Nephron progenitor cell (in vitro differentiated cells): ENCODE results near the gene GREB1.
A peak's percentile ranks its signal among the peaks of the same experiment; 100 is the strongest.

Experiments
- DNase-seq: peaks from one replicate; pipeline ENCODE4 v3.0.0; 2021
- H3K27ac Mint-ChIP-seq: 2 replicates; pipeline ENCODE4 v1.8.0; 2021; ENCODE audit warnings: mild to moderate bottlenecking, moderate library complexity, mixed read lengths
- H3K27me3 Mint-ChIP-seq: 2 replicates; pipeline ENCODE4 v1.8.0; 2021; ENCODE audit warnings: mild to moderate bottlenecking, low read depth, mixed read lengths; ENCODE audit not compliant: poor library complexity
- H3K36me3 Mint-ChIP-seq: 2 replicates; pipeline ENCODE4 v1.8.0; 2021; ENCODE audit warnings: low read depth, mixed read lengths
- H3K4me1 Mint-ChIP-seq: 2 replicates; pipeline ENCODE4 v1.8.0; 2021; ENCODE audit warnings: mixed read lengths
- H3K4me3 Mint-ChIP-seq: 2 replicates; pipeline ENCODE4 v1.8.0; 2021; ENCODE audit warnings: mild to moderate bottlenecking, moderate library complexity, mixed read lengths
- H3K9me3 Mint-ChIP-seq: 2 replicates; pipeline ENCODE4 v1.8.0; 2021; ENCODE audit warnings: mild to moderate bottlenecking, moderate library complexity, mixed read lengths
- TF ChIP-seq, protein P1 (sequence below): fragments of 200-600 bp; sonication (generic); IDR thresholded peaks from 2 replicates; pipeline ENCODE4 v1.5.0; 2021; ENCODE audit warnings: antibody characterized with exemption

The GREB1 gene

DNA sequence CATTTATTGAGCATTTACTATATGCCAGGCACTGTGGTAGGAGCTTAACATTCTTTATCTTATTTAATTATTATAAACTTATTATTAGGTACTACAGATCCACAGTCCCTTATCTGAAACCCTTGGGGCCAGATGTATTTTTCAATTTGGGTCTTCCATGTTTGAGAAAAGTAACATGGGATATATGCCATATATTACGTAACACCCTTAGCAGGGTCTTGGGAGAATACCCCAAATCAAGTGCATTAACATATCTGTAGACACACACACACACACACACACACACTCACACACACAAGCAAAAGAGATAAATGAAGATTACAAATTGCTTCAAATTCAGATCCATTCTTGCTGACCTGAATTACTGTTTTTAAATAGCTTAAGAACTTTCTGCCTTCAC is 122.4 kb downstream of the GREB1 start:
- H3K4me1 Mint-ChIP-seq, result peaks cover 5% of the 10 kb centered on the region
- H3K9me3 Mint-ChIP-seq, result peaks cover 1% of the 10 kb centered on the region
- TF ChIP-seq, protein P1, sequence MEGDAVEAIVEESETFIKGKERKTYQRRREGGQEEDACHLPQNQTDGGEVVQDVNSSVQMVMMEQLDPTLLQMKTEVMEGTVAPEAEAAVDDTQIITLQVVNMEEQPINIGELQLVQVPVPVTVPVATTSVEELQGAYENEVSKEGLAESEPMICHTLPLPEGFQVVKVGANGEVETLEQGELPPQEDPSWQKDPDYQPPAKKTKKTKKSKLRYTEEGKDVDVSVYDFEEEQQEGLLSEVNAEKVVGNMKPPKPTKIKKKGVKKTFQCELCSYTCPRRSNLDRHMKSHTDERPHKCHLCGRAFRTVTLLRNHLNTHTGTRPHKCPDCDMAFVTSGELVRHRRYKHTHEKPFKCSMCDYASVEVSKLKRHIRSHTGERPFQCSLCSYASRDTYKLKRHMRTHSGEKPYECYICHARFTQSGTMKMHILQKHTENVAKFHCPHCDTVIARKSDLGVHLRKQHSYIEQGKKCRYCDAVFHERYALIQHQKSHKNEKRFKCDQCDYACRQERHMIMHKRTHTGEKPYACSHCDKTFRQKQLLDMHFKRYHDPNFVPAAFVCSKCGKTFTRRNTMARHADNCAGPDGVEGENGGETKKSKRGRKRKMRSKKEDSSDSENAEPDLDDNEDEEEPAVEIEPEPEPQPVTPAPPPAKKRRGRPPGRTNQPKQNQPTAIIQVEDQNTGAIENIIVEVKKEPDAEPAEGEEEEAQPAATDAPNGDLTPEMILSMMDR, result no peak
- H3K4me3 Mint-ChIP-seq, result no peak overlapping the region
- no peaks in the 10 kb centered on the region for H3K36me3 Mint-ChIP-seq
- no peak for DNase-seq
- peaks cover 20% of the 10 kb centered on the region for H3K27me3 Mint-ChIP-seq
- no peak overlapping the region for H3K27ac Mint-ChIP-seq

DNA sequence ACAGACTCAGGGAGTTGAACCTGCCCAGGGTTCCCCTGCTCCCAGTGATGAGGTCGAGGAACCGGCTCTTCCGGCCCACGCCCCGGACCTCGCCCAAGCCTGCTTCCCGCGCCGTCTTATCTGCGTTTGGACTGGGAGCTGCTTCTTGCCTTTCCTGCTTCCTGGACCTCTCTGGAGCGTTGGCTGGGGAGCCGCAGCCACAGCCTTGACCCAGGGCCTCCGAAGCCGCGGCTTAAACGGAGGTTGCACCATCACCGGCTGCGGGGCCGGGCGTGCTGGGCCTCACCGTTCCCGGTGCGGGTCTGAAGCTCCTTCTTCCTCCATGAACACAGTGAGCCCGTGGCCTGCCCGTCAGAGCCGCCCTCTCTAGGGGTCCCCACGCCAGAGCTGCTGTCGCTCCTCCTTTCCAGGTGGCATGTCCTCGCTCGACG is 122.8 kb downstream of the GREB1 start:
- Mint-ChIP-seq H3K4me1 (peaks cover 5% of the 10 kb centered on the region), H3K4me3 (no peak overlapping the region), H3K27me3 (peaks cover 20% of the 10 kb centered on the region), H3K9me3 (peaks cover 6% of the 10 kb centered on the region), H3K27ac (no peak overlapping the region), H3K36me3 (no peaks in the 10 kb centered on the region)
- DNase-seq, result no peak
- TF ChIP-seq, protein P1, result no peak

DNA sequence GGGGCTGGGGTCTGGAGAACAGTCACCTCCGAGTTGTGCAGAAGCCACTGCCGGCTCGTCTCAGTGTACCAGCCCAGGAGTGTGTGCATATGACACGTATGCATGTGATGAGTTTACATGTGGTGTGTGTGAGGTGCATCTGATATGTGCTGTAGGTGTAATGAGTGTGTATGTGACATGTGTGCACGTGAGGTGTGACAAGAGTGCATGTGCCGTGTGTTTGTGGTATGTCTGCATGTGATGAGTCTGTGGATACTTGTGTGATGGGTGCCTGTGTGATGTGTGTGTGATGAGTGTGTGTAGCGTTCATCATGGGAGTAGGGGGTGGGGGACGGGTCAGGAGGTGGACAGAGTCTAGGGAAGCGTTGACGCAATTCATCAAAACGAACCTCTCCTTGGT is 123.3 kb downstream of the GREB1 start:
- no peak for DNase-seq
- Mint-ChIP-seq H3K27ac (no peak overlapping the region), H3K27me3 (peaks cover 20% of the 10 kb centered on the region), H3K4me3 (no peak overlapping the region), H3K36me3 (no peaks in the 10 kb centered on the region), H3K9me3 (peaks cover 11% of the 10 kb centered on the region), H3K4me1 (peaks cover 5% of the 10 kb centered on the region)
- TF ChIP-seq, protein P1, result no peak

DNA sequence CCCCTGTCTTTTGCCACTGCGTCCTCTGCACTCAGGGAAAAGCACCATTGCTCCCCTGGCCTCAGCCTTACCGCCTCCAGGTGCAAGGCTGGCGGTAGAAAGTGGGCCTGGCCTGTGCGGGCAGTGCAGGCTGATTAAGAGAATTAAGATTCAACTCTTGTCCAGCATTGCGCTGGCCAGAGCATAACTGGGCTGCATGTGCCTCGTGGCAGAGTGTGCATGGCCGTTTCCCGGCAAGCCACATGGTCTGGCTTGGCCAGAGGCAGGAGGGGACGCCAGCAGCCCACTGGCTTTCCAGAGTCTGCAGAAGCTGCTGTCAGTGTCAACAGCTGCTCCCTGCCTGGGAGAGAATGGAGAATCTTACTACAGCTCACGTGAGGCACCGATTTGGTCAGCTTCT is 123.8 kb downstream of the GREB1 start:
- no peak overlapping the region for H3K27ac Mint-ChIP-seq
- H3K9me3 Mint-ChIP-seq, result peaks cover 15% of the 10 kb centered on the region
- DNase-seq, result no peak
- TF ChIP-seq, protein P1, result no peak
- H3K4me3 Mint-ChIP-seq, result no peak overlapping the region
- H3K36me3 Mint-ChIP-seq, result no peaks in the 10 kb centered on the region
- H3K4me1 Mint-ChIP-seq, result peaks cover 5% of the 10 kb centered on the region
- H3K27me3 Mint-ChIP-seq, result peaks cover 20% of the 10 kb centered on the region

DNA sequence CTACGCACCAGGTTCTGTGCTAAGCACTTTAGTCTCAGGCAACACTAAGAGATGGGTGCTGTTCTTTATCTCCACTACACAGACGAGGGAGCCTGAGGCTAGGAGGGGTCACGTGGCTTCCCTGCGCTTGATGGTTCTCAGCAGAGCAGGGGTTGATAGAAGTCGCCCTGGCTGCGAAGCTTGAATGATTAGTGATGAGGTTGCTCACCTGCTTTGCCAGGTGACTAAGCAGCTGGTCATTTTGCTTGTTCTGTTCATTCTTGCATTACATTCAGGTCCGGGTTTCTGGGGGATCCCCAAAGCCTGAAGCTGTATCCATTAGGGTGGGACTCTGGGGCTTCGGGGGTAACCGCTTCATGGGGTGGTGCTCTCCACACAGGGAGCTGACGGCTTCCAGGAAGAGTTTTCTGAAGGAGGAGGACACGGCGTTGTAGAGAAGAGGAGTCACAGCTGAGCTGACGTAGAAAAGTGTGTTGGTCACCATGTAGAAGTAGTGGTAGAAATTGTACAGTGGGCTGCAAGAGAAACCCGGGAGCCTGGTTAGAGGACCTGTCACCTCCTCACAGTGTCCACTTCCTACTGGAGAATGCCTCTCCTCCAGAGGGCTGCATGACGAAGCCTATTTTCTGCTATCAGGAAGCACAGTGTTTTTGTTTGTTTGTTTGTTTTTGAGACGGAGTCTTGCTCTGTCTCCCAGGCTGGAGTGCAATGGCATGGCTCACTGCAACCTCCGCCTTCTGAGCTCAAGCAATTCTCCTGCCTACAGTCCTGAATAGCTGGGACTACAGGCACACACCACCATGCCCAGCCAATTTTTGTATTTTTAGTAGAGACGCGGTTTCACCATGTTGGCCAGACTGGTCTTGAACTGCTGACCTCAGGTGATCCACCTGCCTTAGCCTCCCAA is 124.6 kb downstream of the GREB1 start:
- TF ChIP-seq, protein P1, result no peak
- Mint-ChIP-seq H3K27me3 (peaks cover 23% of the 10 kb centered on the region), H3K9me3 (peaks cover 23% of the 10 kb centered on the region), H3K36me3 (no peaks in the 10 kb centered on the region), H3K4me1 (peaks cover 5% of the 10 kb centered on the region), H3K4me3 (no peak overlapping the region), H3K27ac (peak overlapping the region; percentile 64)
- no peak for DNase-seq

DNA sequence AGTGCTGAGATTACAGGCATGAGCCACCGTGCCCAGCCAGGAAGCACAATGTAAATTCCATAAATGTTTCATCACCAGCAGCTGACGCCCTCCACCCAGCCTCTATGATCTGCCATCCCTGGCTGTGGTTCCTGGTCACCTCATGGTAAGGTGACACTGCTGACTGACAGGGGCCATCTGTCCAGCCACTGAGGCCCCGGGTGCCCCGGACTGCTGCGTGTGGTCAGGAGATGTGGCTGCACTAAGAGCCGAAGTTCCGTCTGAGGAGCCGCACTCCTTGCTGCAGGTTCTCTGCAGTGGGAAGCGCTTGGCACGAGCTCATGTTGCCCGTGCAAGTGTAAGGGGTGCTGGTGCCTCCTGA is 125.2 kb downstream of the GREB1 start:
- H3K9me3 Mint-ChIP-seq, result peaks cover 26% of the 10 kb centered on the region
- TF ChIP-seq, protein P1, result no peak
- H3K4me3 Mint-ChIP-seq, result no peak overlapping the region
- peaks cover 5% of the 10 kb centered on the region for H3K4me1 Mint-ChIP-seq
- no peak overlapping the region for H3K27ac Mint-ChIP-seq
- peaks cover 29% of the 10 kb centered on the region for H3K27me3 Mint-ChIP-seq
- no peaks in the 10 kb centered on the region for H3K36me3 Mint-ChIP-seq
- DNase-seq, result no peak
